Measurements from ENCODE around the gene PHF12.

PHF12 gene

GRCh38 chr17:28975031-28975430, 23.7 kb upstream of the PHF12 start:
- DNase-seq: no peak

DNA sequence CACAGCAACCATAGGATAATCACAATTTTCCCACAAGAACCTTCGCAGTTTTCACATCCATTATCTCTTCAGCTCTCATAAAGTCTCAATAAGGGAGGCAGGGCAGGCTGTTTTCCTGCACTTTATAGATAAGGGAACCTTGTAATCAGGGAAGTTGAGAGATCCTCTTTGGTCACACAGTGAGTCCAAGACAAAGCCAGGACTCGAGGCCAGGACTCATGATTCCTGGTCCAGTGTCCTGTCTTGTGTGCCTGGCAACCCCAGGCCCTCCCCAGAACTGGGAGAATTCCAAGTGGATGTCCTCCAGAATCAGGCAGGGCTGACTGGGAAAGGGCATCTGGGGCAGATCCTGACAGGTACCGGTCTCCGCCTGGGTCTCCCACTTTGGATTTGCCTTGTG, 23.1 kb upstream of the PHF12 start:
- no peak for DNase-seq

- DNase-seq: no peak
Measured at GRCh38 chr17:28973425-28973824, 22.1 kb upstream of the PHF12 start.

DNA sequence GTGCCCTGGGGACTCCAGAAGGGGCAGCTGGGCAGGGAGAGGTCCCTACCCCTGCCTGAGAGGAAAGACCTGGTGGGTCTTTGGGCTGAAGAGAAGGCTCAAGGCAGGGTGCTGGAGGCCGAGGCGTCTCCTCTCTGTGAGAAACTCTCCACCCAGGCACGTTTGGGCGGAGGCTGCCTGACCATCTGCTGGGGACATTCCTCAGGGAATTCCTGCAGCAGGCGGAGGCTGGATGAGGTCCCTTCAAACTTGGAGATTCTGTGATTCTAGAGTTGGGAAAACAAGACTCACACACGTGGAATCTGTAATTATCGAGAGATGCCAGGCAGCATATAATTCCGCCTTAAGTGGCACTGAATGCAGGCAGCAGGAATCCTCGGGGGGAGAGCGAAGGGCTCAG, 21.1 kb upstream of the PHF12 start:
- DNase-seq: no peak

- DNase-seq: no peak
Measured at GRCh38 chr17:28970879-28971278, 19.6 kb upstream of the PHF12 start.

GRCh38 chr17:28969706-28970393, 18.5 kb upstream of the PHF12 start:
- DNase-seq: no peak

- DNase-seq: no peak
Measured at GRCh38 chr17:28968914-28969295, 17.6 kb upstream of the PHF12 start.

DNA sequence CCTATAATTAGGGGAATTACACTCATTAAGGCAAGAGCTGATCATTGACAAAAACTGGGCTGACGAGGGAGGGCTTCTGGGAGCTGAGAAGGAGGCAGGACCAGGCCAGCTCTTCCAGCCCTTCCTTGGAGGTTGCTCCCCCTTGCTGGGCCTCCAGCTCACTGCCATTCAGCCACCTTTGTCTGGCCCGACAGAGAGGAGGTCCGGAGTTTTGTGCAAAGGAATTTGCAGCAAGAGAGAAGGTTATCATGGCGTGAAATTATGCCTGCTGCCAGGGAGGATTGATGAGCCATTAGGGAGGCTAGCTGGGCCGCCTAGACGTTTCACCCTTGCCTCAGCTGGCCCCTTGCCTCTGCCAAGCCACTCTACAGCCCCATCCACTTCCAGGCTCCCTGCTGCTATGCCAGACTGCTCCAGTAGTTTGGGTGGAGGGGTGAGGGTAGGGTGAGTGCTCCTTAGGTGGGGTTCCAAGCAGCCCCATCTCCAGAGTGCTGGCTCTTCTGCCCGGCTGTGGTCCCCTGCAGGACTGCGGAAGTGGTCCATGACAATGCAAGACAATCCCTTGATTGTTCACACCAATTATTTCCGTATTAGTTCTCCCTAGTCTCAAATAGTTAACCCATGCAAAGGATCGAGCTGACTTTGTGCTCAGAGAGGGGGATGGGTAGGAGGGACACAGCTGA, 17.1 kb upstream of the PHF12 start:
- no peak for DNase-seq

- DNase-seq: no peak
Measured at GRCh38 chr17:28967221-28968135, 16.2 kb upstream of the PHF12 start.

GRCh38 chr17:28963841-28964240, 12.5 kb upstream of the PHF12 start:
- DNase-seq: no peak

DNA sequence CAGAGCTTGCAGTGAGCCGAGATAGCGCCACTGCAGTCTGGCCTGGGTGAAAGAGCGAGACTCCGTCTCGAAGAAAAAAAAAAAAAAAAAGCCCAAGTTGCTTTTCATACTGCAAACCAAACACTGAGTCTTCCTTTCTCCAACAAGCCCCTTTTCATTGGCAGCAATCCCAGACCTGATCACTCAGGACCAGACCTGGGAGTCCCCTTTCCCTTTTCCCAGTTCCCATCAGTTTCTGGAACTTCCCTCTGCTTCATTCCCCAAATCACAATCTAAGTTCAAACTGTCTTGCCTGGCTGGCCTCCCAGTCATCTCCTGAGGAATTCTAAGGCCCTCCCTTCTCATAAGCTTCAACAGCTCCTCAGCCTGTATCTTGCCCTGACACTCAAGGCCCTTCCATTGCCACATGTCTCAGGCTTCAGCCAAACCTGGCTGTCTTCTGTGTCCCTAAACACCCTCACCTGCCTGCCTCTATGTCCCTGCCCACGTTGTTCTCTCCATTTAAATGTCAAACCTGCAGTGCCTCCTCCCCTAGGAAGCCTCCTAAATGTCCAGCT, 11.8 kb upstream of the PHF12 start:
- DNase-seq: no peak

DNA sequence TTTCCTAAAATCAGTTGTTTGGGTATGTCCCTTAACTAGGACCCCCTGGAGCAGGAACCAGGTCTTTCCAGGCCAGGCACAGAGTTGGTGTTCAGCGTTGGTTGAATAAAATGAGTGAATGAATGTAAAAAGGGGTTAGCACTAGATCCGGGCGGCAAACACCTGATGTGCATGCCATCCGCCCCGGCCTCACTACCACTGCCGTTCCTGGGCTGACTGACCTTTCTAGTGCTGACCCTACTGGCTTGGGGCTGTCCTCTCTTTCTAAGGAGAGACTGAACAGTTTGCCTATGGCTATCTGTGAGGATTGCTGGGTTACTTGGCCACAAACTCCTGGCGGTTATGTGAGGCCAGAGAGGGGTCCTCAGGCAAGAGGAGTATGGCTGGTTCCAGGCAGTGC, 10.1 kb upstream of the PHF12 start:
- no peak for DNase-seq

DNA sequence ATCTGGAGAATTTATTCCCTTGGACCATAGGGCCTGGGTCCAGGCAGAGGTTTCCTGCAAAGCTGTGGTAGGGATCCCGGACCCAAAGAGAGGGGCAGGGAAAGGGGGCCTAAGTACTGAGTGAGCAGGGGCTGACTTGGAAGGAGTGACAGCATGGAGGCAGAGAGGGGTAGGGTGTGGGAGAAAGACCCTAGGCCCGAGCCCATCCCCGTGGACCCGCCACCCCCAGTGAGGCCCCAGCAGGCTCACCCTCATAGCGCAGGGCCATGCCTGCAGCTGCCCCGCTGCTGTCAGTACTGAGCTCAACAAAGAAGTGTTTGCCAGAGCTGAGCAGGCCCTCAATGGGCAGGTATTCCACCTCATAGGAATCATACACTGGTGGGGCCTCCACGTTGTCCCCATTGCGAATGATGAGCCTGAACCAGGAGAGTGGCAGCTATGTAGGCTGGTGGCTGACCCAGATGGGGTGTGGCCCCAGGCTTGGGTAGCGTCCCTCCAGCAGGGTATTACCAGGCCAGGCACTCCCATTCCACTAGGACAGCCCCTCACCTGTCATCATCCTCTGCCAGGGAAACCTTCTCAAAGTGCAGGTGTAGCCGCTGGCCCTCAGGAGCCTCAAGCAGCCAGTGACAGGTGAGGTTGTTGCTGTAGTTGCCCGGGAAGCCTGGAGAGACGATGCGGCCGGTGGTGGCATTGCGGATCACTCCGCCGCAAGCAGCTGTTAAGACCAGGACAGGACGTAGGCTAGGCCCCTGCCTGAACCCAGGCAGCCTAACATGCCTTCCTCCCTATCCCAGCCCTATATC, 9.1 kb upstream of the PHF12 start:
- no peak for DNase-seq

DNA sequence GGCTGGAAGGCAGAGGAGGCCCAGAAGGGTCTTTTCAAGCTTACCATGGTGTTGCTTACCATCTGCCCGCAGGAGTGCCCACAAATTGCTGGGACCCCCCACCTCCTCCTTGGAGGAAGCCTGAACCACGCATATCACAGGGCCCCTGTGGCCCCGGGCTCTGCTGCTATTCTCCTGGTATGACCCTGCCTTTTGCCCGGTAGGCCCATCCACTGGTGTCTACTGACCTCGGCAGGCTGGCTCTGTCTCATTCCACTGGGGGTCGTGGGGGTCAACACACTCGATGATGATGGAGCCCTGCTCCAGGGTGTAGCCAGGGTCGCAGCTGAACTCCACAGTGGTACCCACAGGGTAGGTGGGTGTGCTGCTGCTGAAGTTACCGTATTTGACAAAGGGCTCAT, 8.2 kb upstream of the PHF12 start:
- DNase-seq: no peak

- DNase-seq: no peak
Measured at GRCh38 chr17:28958820-28959455, 7.6 kb upstream of the PHF12 start.

DNA sequence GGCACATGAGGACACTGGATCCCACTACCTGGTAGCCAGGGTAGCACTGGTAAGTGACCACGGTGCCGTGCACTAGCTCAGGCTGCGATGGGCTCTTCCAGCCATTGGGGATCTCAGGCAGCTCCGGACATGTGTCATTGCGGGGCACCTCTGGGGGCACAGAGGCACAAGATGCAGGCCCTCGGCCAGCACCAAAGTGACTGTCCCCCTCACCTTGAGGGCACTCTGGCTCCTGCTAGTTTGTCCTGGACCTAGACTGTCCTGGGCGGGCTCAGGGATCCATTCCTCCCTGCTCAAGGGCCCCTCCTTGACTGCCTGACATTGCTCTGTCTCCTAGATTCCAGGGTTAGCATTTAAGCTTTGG, 6.7 kb upstream of the PHF12 start:
- no peak for DNase-seq

- DNase-seq: no peak
Measured at GRCh38 chr17:28957277-28957991, 6.1 kb upstream of the PHF12 start.

GRCh38 chr17:28956861-28957260, 5.5 kb upstream of the PHF12 start:
- no peak for DNase-seq

DNA sequence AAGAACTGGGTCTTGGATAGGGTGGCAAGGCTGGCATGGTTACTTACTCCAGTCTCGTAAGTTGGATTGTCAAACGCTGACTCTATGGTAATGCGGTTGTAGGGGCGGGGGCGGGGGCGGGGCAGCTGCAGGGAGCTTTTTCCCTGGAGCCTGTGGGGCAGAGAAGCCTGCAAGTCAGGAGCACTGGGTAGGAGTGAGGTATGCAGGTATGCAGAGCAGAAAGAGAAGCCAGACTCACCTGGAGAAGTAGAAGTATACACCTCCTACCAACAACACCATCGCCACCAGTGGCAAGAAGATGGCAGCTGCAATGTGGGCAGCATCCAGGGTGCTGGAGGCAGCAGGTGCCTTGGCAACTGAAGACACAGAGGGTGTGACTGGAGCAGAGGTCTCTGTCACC, 4.8 kb upstream of the PHF12 start:
- DNase-seq: no peak

DNA sequence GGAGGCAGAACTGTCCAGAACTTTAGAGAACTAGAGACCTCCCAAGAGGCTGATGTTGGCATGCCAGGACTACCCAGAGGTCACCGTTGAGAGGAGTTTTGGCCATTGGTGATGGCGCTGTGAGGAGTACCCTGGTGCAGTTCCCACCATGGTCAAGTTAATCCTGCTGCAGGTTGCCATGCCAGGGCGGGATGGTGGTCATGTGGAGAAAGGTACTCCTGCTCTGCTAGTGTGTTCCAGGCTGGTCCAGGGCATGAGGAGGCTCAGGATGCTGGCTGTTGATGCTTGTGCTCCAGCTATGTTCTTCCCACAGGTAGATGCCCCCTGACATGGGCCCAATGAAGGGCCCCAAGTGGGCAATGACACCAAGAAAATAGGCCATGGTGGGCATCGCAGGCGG, 4.1 kb upstream of the PHF12 start:
- no peak for DNase-seq

DNA sequence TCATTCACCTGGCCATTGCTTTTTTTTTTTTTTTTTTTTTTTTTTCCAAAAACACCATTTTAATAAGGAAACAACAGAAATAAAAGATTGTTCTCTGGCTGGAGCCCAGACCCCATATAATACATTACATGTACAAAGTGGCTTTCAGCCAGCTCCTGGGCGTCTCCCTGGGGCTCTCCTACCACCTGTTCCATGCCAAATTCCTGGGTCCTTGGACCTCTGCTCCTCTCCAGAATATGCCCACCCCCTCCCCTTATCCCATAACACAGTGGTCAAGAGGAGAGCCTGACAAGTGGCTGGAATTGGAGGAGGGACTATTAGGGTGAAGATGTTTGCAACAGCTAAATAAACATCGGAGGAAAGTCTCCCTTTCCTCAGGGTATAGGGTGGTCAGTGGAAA, 3.6 kb upstream of the PHF12 start:
- no peak for DNase-seq

All from SIG-M5 (cell line).